ENCODE measurements around the gene ITPKB.

DNA sequence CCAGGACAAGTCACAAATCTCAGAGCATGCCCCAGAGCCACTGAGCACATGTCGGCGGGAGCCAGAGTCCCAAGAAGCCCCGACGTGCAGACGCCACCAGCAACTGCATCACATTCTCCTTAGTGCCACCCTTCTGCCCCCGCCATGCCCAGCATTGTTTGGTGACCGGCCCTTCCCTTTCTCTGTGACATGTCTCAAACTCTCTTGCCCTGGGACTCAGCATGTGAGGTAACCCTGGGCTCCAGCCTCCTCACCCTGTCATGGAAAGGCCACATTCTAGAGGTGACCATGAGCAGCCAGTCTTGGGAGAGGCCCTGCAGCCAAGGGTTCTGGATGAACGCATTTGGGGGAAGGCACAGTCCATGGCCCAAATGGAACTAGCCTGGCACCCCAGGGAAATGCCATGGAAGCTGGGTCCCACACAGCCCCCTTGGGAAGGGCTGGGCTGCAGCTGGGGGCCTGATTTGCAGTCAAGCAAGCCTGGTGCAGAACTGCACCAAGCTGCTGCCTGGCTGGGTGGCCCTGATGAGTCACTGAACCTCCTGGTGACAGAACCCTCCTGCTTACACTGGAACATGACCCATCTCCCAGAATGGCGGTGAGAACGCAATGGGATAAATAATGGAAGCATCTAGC is 94.4 kb downstream of the ITPKB start:
- TF ChIP-seq REST (IDR thresholded peaks at IDR 0.05; ENCODE audit: borderline replicate concordance in 1 of 2, low read depth in 1 of 2, low read length in 2 of 2) (no peak), TAF1 (CRISPR knock-in tag; IDR thresholded peaks at IDR 0.05) (no peak), SMAD1 (CRISPR knock-in tag; IDR thresholded peaks at IDR 0.05; ENCODE audit: borderline replicate concordance, low read depth) (no peak), RAD51 (IDR thresholded peaks at IDR 0.05; ENCODE audit: borderline replicate concordance) (no peak)
